GM10266 (cell line): ENCODE results near the gene CHKA.

Experiments
- DNase-seq: peaks from one replicate; pipeline ENCODE4 v3.0.0; 2012; ENCODE audit errors: extremely low spot score
- CTCF ChIP-seq: IDR thresholded peaks from 2 replicates; pipeline ENCODE4 v1.5.1; 2012; ENCODE audit warnings: mild to moderate bottlenecking, low read depth; ENCODE audit not compliant: control insufficient read depth, insufficient read depth; ENCODE audit errors: missing control alignments

Gene CHKA

GRCh38 chr11:68082481-68082880 is 38.7 kb downstream of the CHKA start:
- DNase-seq = no peak

DNA sequence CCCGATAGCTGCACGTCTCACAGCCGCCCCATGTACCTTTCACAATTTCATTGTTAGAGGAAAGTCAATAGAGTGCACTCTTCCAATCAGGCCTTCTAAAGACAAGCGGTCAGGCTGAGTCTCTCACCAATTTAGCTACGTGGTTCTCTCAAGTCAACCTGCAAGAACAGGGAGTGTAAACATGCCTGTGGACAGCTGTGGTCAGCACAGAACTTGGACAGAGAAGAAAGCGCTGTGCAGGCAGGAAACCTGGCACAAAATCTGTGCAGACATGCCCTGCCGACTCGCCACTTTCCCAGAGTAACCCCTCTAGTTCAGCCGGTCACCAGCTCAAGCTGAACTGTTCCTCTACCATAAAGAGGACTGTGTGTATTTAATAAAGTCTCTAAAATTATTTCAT is 39.5 kb downstream of the CHKA start:
- DNase-seq = no peak
- TF ChIP-seq CTCF = no peak

More at GRCh38 chr11:68082481-68082880, 38.7 kb downstream of the CHKA start:
- TF ChIP-seq CTCF = no peak

DNA sequence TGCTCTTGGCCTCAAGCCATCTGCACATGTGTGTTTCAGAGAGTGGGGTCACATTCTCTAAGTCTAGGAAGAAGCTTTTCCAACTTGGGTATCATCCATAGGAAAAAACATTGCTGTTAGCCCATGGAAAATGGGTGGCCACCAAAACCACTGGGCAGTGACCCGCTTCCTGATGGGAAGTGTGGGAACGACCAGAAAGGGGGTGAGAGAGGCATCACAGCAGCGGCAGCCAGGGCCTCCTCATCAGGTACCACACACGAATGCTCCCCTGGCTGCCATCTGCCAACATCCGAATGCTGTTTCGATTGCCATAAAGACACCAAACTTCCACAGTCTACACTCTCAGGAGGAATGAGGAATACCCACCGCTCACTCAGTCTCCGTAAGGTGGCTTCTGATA is 40.3 kb downstream of the CHKA start:
- no peak for TF ChIP-seq CTCF
- DNase-seq = no peak

DNA sequence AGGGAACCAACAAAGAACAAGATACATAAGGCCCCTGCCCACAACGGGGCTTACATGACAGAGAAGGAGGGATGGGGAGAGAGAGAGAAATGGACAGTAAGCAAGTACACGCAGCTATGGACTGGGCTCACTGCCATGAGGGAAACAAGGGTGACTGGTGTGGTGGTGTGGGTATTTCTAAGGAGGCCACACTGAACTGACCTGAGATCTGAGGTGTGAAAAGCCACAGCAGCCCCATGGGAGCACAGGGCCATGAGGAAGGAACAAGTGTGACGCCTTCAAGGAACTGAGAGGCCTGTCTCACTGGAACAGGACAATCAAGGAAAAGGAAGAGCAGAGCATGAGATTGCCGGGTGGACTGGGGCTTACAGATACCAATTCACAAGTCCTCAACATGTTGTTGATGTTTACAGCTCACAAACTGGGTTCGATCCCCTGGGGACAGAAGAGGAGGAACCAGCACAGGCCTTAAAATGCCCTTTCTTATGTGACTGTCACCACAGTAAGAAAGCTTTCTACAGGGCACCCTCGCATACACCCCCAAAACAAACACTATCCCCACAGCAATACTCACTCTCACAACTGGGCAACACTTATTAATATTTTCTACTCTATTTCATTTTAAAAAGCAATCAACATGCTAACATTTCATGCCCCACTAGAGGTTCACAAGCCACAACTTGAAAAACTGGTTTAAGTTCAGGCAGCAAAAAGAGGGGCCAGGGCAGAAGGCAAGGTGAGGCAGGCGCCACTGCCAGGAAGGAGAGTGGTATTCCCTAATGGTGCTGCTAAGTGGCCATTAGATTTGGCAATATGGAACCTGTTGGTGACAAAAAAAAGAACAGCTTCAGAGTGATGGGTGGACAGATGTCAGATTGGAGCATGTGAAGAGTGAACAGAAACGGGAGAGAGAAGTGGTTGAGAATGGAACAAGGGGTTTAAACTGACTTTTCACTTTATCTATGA is 43.3 kb downstream of the CHKA start:
- no peak for TF ChIP-seq CTCF
- DNase-seq = peak; percentile 26

DNA sequence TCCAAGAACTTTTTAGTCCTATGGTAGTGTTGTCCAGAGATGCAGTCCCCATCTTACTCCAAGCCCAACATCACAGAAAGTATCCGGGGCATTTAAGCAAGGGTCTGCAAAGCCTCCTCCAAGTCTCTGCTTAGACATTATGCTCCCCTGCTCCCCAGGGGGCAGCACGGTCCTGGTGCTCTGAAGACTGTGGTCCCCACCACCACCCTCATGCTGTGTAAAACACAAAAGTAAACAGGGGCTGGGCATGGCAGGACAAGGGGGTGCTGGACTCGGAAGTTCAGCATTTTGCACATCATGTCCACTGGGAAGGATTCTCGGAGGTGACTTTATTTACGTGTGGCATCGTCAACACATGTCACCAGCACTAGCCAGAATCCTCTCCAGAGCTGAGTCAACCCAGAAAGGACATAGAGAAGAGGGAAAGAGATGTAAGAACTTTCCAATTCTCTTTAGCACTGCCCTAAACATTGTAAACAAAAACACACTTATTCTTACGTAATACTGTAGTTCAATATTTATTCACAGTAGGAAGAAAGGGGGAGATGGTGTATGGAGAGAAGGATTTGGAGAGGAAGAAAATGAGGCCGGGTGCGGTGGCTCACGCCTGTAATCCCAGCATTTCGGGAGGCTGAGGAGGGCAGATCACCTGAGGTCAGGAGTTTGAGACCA is 44.7 kb downstream of the CHKA start:
- peak; percentile 31 for TF ChIP-seq CTCF
- peak; percentile 22 for DNase-seq

DNA sequence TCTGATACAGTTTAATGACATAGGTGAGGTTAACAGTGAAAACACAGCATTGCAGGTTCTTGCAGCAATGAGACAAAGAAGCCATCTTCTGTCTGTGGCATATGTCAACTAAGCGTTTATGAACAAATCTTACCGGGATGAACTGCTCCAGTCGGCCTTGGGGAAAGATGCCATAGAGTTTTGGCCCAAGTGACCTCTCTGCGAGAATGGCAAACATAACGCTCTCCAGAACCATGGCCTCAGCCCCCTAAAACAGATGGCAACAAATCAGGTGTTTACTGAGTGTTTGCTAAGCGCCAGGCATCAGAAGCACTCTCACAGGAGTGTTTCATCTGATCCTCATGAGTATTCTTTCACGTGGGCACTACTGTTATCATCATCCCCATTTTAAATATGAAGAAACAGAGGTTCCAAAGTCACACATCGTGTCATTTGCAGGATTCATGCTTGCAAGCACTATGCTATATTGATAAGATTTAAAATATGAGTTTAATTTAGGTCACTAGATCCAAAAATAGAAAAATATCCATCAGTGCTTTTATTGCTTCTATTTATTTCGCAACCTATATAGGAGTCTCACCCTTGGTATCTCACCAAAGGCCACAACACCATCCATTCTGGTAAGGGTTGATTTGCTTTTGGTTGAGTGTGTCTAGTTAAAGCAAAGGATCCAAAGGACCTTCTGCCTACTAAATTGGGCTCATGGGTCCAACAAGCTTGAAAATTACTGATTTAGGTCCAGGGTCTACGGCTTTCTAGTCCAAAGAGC is 46.4 kb downstream of the CHKA start:
- no peak for TF ChIP-seq CTCF
- no peak for DNase-seq
